Epithelial cell of esophagus (primary cell): ENCODE results near the gene PLEKHS1.

Experiments
- DNase-seq: peaks from one replicate; pipeline ENCODE4 v3.0.0; 2010; ENCODE audit warnings: low read depth
- H3K4me3 ChIP-seq: 2 replicates; pipeline ENCODE4 v1.5.1; 2011; ENCODE audit warnings: mild to moderate bottlenecking, low read length, control low read depth
- CTCF ChIP-seq: IDR thresholded peaks from 2 replicates; pipeline ENCODE4 v1.5.1; 2011; ENCODE audit warnings: low read depth, mild to moderate bottlenecking, low read length, control low read depth, inconsistent platforms; ENCODE audit not compliant: insufficient read depth; ENCODE audit errors: missing control alignments

The PLEKHS1 gene

GRCh38 chr10:113751181-113751732, at the start of gene PLEKHS1:
TSS of gene PLEKHS1 (plus strand) at chr10:113751682. CDS start at chr10:113755278, 3,596 bp downstream.
- TF ChIP-seq CTCF = no peak
- H3K4me3 ChIP-seq = no peak within 1 kb of the TSS
- no peak for DNase-seq

GRCh38 chr10:113704637-113705343, 46.7 kb upstream of the PLEKHS1 start:
- no peak overlapping the region for H3K4me3 ChIP-seq
- peak; percentile 54 for DNase-seq
- TF ChIP-seq CTCF = peak; percentile 71

- TF ChIP-seq CTCF = no peak
- no peak for DNase-seq
- H3K4me3 ChIP-seq = no peak overlapping the region
These were observed 46.2 kb upstream of the PLEKHS1 start for GRCh38 chr10:113705344-113705652.

GRCh38 chr10:113706623-113707022, 44.9 kb upstream of the PLEKHS1 start:
- H3K4me3 ChIP-seq = no peak overlapping the region
- TF ChIP-seq CTCF = no peak
- no peak for DNase-seq

- no peak overlapping the region for H3K4me3 ChIP-seq
- no peak for TF ChIP-seq CTCF
- no peak for DNase-seq
These were observed 42.8 kb upstream of the PLEKHS1 start for GRCh38 chr10:113708640-113709039.

GRCh38 chr10:113709221-113709838, 42.2 kb upstream of the PLEKHS1 start:
- peak; percentile 16 for DNase-seq
- no peak overlapping the region for H3K4me3 ChIP-seq
- no peak for TF ChIP-seq CTCF
